ENCODE results near the gene RFWD3. TPM values are rescaled to one million over a fixed set of nuclear protein-coding genes. Genes with fewer than 3 reads are reported as not detected.

The RFWD3 gene
- total RNA-seq, 1 donor from 2014 or later: 55.7 TPM

DNA sequence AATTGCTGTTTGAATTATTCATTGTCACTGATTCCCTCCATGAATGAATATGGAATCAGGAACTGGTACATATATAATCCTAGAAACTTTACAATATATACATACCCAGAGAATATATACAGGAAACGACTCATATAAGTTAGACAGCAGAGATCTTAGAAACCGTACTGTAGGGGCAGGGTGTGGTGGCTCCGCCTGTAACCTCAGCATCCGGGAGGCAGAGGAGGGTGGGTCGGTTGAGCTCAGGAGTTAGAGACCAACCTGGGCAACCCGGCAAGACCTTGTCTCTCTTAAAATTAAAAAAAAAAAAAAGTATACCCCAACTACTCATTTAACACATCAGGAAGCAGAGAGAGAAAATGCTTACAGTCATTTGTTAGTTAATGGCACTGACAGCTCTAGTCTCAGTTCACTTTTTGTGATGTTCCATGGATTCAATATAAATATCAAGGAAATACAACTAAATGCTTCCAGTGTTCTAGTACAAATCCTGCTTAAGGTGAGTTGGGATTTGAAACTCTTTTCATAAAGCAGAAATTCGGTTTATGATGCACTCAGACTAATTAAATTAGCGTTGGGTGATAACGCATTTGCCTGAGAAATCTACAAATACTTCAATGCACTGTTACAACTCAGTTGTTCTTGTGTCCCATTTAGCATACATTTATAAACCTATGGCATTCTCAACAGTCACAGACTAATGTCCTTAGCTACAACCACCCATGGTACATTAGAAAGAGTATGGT lies 65.4 kb downstream of the RFWD3 start:
- H3K27me3 Mint-ChIP-seq (ENCODE audit: insufficient read depth, low read depth): no peaks in the 10 kb centered on the region
- peaks cover 100% of the 10 kb centered on the region for H3K79me2 ChIP-seq (ENCODE audit: low read depth)
- H3K4me1 ChIP-seq: peaks cover 13% of the 10 kb centered on the region
- H3K36me3 ChIP-seq: no peaks in the 10 kb centered on the region
- no peak overlapping the region for H3K4me3 ChIP-seq
- H4K20me1 ChIP-seq (ENCODE audit: low read depth): peaks cover 65% of the 10 kb centered on the region
- H3K9me3 ChIP-seq (ENCODE audit: low read depth): no peaks in the 10 kb centered on the region
- peaks cover 6% of the 10 kb centered on the region for H3K9me3 Mint-ChIP-seq
- no peak overlapping the region for H3K27ac Mint-ChIP-seq
- peaks cover 25% of the 10 kb centered on the region for H3K4me1 Mint-ChIP-seq
- H3K4me3 Mint-ChIP-seq: no peak overlapping the region
- H3K9ac ChIP-seq: no peak overlapping the region
- no peak overlapping the region for H2AFZ ChIP-seq (replicated peaks)
- DNase-seq (ENCODE audit: low spot score): no peak
- H3K4me2 ChIP-seq: no peak overlapping the region
- H3K27me3 ChIP-seq: no peaks in the 10 kb centered on the region
- H3K36me3 Mint-ChIP-seq: peaks cover 24% of the 10 kb centered on the region
- H3F3A ChIP-seq (ENCODE audit: low read depth): peaks cover 1% of the 10 kb centered on the region
- TF ChIP-seq EZH2 (IDR thresholded peaks at IDR 0.05) (no peak), EZH2phosphoT487 (IDR thresholded peaks at IDR 0.05) (no peak), CTCF (IDR thresholded peaks at IDR 0.05) (no peak)
- no peak overlapping the region for H3K27ac ChIP-seq

- no peaks in the 10 kb centered on the region for H3K36me3 ChIP-seq
- H3K9me3 ChIP-seq (ENCODE audit: low read depth): no peaks in the 10 kb centered on the region
- TF ChIP-seq EZH2phosphoT487 (IDR thresholded peaks at IDR 0.05): no peak
- no peak for TF ChIP-seq EZH2 (IDR thresholded peaks at IDR 0.05)
- no peak for TF ChIP-seq CTCF (IDR thresholded peaks at IDR 0.05)
- no peak overlapping the region for H3K27ac ChIP-seq
- H3K27me3 ChIP-seq: no peaks in the 10 kb centered on the region
- no peak overlapping the region for H3K9ac ChIP-seq
- H3F3A ChIP-seq (ENCODE audit: low read depth): no peaks in the 10 kb centered on the region
- Mint-ChIP-seq H3K27ac (no peak overlapping the region), H3K4me1 (no peaks in the 10 kb centered on the region), H3K36me3 (peaks cover 32% of the 10 kb centered on the region), H3K4me3 (no peak overlapping the region), H3K27me3 (ENCODE audit: insufficient read depth, low read depth) (no peaks in the 10 kb centered on the region), H3K9me3 (peaks cover 5% of the 10 kb centered on the region)
- no peaks in the 10 kb centered on the region for H3K4me1 ChIP-seq
- no peak for DNase-seq (ENCODE audit: low spot score)
- H4K20me1 ChIP-seq (ENCODE audit: low read depth): peaks cover 20% of the 10 kb centered on the region
- no peak overlapping the region for H2AFZ ChIP-seq (replicated peaks)
- H3K79me2 ChIP-seq (ENCODE audit: low read depth): peaks cover 100% of the 10 kb centered on the region
- H3K4me2 ChIP-seq: no peak overlapping the region
- no peak overlapping the region for H3K4me3 ChIP-seq
Measured at GRCh38 chr16:74596586-74596985, 70.1 kb downstream of the RFWD3 start.

- no peak overlapping the region for H3K4me3 ChIP-seq
- no peak for DNase-seq (ENCODE audit: low spot score)
- H3K9me3 ChIP-seq (ENCODE audit: low read depth): no peaks in the 10 kb centered on the region
- H3K36me3 ChIP-seq: no peaks in the 10 kb centered on the region
- no peak overlapping the region for H3K4me2 ChIP-seq
- H4K20me1 ChIP-seq (ENCODE audit: low read depth): peaks cover 8% of the 10 kb centered on the region
- no peaks in the 10 kb centered on the region for H3K27me3 ChIP-seq
- H3K79me2 ChIP-seq (ENCODE audit: low read depth): peaks cover 98% of the 10 kb centered on the region
- no peak overlapping the region for H3K27ac ChIP-seq
- H3K4me1 ChIP-seq: no peaks in the 10 kb centered on the region
- no peaks in the 10 kb centered on the region for H3F3A ChIP-seq (ENCODE audit: low read depth)
- H3K27ac Mint-ChIP-seq: no peak overlapping the region
- H3K4me3 Mint-ChIP-seq: no peak overlapping the region
- no peak overlapping the region for H3K9ac ChIP-seq
- TF ChIP-seq CTCF (IDR thresholded peaks at IDR 0.05): no peak
- no peak for TF ChIP-seq EZH2phosphoT487 (IDR thresholded peaks at IDR 0.05)
- TF ChIP-seq EZH2 (IDR thresholded peaks at IDR 0.05): no peak
- no peaks in the 10 kb centered on the region for H3K4me1 Mint-ChIP-seq
- H3K36me3 Mint-ChIP-seq: peaks cover 23% of the 10 kb centered on the region
- H3K27me3 Mint-ChIP-seq (ENCODE audit: insufficient read depth, low read depth): no peaks in the 10 kb centered on the region
- peaks cover 2% of the 10 kb centered on the region for H3K9me3 Mint-ChIP-seq
- H2AFZ ChIP-seq (replicated peaks): no peak overlapping the region
Measured at GRCh38 chr16:74592847-74593246, 73.8 kb downstream of the RFWD3 start.
